Left lobe of liver (tissue), 2 donors: ENCODE measurements around the gene GYS1. TPM values are rescaled to one million over a fixed set of nuclear protein-coding genes. Genes with fewer than 3 reads are reported as not detected.
A peak's percentile ranks its signal among the peaks of the same experiment; 100 is the strongest.

Source experiments
- ATAC-seq: fragments of 200-7000 bp; cut with Tn5 transposase; one replicate; pipeline ENCODE4 v1.9.1; 2020; ENCODE audit warnings: mild to moderate bottlenecking, moderate library complexity
- DNase-seq: peaks from one replicate; pipeline ENCODE4 v3.0.0-alpha.2; 2020; ENCODE audit warnings: low spot score
- total RNA-seq: library from RNA; stranded (reverse); gene quantifications from one replicate; pipeline ENCODE4 v1.2.1, GENCODE V29; 2021
- donor health status: DM: no; HTN: no; CAD: no; lungs with moderate emphysema.
- donor health status: DM: no; HTN: yes; CAD: no.

GYS1 gene
- total RNA-seq, 1 donor from 2014 or later: 13.6 TPM

GRCh38 chr19:48991011-48991609 is 2.0 kb downstream of the GYS1 start:
- no peak for ATAC-seq
- DNase-seq: no peak

DNA sequence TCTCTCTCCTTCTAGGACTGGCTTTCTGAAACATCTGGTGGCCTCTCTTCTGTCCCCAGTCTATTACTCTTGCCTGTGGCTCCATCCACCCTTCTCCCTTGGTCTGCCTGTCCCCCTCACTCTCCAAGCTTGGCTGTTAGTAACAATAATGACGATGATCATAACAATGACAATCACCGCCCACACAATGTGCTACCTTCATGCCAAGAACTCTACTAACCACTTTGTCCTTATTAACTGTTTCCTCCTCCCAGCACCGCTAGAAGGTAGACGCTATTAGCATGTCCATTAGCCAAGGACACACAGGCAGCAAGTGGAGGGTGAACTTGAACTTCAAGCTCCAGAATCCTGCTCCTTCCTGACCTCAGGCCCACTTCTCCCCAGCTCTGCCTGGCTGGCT is 2.7 kb downstream of the GYS1 start:
- no peak for DNase-seq
- ATAC-seq: no peak

DNA sequence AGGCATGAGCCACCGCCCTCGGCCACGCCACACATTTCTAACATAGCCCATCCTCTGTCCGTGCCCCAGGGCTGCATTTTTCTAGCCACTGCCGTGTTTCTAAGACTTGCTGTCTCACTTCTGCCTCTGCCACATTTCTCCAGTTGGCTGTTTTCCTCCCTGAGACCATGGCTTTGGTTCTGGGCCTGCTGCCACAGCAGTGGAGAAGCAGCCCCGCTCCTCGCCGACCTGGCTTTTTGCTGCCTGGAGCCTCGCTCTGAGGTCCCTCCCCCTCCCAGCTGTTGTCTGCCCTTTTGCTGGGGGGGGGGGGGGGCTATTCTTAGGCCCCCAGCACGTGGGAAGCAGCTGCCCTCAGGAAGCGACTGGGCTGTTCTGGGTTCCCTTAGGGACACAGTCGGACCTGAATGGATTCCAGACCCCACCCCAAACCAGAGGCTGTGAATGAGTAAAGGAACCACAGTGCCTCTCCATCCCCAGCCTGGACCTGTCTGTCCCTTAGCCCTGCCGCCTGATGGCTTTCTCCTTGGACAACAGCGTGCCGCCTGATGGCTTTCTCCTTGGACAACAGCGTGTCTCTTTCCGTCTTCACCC is 3.3 kb downstream of the GYS1 start:
- ATAC-seq: no peak
- no peak for DNase-seq

DNA sequence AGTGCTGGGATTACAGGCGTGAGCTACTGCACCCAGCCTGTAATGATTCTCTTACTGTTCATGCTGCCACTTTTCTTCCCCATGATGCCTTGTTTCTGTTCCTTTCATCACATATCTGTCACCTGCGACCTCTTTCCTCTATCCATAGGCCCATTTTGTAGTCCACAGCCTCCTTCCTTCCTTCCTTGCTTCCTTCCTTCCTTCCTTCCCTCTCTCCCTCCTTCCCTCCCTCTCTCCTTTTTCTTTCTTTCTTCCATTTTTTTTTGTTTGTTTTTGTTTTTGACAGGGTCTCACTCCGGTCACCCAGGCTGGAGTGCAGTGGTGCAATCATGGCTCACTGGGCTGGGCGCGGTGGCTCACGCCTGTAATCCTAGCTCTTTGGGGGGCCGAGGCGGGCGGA is 4.2 kb downstream of the GYS1 start:
- no peak for DNase-seq
- no peak for ATAC-seq

- DNase-seq: no peak
- ATAC-seq: no peak
Measured at GRCh38 chr19:48988286-48988685, 4.8 kb downstream of the GYS1 start.

DNA sequence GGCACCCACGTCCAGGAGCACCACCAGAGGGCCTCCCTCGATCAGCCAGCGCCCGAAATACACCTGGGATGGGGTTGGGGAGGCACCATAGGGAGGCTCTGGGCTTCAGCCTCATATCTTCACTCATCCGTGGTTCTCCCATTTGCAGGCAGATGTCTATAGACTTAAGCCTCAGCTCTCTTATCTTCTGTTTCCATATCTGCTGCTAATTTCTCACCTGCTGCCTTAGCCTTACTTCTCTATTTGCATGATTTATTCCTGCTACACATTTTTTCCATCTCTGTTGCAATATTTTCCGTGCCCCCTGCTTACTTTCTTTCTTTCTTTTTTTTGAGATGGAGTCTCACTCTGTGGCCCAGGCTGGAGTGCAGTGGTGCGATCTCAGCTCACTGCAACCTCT is 5.8 kb downstream of the GYS1 start:
- DNase-seq: no peak
- no peak for ATAC-seq

DNA sequence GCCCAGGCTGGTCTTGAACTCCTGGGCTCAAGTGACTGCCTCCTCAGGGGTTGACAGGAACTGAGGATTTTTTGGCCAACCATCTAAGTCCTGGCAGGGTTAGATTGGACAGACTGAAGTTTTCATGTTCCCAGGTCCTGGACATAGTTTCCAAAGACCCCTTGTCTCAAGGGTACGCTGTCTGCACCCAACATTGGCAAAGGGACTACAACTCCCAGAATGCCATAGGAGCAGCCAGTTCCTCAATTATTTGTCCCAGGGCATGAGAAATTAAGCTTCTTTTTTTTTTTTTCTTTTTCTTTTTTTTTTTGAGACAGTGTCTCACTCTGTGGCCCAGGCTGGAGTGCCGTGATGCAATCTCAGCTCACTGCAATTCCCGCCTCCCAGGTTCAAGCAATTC is 6.9 kb downstream of the GYS1 start:
- DNase-seq: no peak
- ATAC-seq: no peak

DNA sequence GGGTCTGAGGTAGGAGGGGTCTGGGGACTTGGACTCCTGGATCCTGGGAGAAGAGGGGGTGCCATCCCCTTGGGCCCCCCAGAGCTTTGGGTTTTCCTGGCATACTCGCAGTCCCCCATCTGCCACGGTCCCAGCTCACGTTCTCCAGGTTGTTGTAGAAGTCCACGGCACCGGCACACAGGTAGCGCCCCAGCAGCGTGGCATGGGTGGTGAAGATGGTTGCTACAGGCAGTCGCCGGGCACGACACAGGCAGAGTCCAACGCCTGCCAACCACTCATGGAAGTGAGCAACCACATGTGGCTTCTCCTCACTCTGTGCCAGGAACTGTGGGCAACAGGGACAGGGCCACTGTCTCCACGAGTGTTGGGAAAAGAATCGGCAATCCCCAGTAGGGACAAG is 7.4 kb downstream of the GYS1 start:
- DNase-seq (no peak), ATAC-seq (no peak)

DNA sequence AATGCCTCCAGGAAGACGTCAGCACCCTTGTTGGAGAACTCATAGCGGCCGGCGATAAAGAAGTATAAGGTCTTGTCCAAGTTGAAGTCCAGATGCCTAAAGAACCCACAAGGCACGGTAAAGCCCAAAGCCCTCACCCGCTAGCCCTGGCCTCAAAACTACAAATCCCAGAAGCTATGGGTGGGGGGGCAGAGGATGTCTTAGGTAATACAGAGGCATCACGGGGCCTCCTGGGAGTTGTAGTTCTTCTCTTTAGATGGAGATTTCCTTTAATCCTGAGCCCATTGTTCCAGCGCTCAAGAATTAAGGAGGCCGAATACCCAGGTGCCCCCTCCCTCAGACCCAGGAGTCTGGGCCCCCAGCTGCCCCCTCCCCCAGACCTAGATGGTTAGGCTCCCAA is 10.8 kb downstream of the GYS1 start:
- ATAC-seq: no peak
- no peak for DNase-seq

DNA sequence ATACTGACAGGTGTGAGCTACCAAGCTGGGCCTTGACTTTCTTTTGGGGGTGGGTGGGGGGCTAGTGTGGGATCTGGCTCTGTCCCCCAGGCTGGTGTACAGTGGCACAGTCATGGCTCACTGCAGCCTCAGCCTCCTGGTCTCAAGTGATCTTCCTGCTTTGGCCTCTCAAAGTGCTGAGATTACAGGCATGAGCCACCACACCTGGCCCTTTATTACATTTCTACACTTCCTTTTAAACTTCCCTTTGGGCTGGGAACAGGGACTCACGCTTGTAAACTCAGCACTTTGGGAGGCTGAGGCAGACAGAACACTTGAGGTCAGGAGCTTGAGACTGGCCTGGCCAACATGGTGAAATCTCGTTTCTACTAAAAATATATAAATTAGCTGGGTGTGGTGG is 16.0 kb downstream of the GYS1 start:
- DNase-seq (no peak), ATAC-seq (no peak)

DNA sequence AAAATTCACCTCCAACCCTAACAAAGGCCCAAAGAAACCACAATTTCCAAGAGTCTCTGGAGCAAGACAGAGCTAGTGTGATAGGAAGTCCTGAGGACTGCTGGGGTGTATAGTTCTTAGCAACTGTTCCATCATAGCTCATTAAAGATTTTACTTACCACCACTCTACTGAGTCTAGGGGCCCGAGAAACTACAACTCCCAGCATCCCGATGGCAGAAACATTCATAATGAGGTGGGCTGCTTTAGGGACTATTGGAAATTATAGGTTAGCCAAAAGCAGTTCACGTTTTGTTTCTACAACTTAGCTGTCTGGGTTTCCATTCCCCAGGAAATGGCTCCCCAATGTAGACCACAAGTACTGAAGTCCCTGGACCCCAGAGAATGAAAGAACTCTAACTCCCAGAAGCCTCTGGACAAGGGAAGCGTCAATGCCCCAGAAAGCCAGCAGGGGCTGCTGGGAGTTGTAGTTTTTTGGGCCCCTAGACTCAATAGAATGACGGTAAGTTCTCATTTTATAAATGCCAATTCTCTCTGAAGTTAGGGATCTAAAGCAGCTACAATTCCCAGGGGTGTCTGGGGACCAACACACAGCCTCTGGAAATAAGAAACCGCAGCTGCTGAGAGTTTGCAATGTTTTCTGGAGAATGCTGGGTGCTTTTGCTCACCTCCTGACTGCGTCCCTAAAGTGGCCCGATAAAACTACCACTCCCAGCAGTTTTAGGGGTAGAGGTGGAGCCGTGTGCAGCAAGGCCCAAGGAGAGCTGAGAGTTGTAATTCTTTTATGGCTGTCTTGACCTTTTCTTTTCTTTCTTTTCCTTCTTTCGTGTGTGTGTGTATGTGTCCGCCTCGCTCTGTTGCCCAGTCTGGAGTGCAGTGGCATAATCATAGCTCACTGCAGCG is 16.9 kb downstream of the GYS1 start:
- DNase-seq (no peak), ATAC-seq (peak; percentile 54)

GRCh38 chr19:48970923-48971395 is 22.1 kb downstream of the GYS1 start:
- ATAC-seq: peak; percentile 38
- DNase-seq: peak; percentile 72

DNA sequence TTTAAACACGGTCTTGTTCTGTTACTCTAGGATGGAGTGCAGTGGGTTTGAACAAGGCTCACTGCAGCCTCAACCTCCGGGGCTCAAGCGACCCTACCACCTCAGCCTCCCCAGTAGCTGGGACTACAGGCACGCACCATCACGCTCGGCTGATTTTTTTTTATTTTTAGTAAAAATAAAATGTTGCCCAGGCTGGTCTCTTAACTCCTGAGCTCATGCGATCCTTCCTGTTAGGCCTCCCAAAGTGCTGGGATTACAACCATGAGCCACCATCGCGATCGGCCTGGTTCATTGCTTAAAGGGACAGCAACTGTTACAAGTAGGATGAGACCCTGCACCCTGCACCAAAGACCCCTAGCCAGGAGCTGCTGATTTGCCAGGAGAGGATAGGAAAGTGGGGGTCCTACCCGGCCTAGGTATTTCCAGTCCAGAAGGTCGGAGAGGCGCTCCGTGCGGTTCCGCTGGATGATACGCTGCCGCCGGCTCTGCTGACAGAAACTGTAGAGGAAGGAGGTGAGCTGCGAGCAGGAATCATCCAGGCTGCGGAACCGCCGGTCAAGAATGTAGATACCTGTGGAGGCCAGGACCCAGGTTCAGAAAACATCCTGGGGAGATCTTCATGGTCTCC is 22.9 kb downstream of the GYS1 start:
- no peak for DNase-seq
- no peak for ATAC-seq

DNA sequence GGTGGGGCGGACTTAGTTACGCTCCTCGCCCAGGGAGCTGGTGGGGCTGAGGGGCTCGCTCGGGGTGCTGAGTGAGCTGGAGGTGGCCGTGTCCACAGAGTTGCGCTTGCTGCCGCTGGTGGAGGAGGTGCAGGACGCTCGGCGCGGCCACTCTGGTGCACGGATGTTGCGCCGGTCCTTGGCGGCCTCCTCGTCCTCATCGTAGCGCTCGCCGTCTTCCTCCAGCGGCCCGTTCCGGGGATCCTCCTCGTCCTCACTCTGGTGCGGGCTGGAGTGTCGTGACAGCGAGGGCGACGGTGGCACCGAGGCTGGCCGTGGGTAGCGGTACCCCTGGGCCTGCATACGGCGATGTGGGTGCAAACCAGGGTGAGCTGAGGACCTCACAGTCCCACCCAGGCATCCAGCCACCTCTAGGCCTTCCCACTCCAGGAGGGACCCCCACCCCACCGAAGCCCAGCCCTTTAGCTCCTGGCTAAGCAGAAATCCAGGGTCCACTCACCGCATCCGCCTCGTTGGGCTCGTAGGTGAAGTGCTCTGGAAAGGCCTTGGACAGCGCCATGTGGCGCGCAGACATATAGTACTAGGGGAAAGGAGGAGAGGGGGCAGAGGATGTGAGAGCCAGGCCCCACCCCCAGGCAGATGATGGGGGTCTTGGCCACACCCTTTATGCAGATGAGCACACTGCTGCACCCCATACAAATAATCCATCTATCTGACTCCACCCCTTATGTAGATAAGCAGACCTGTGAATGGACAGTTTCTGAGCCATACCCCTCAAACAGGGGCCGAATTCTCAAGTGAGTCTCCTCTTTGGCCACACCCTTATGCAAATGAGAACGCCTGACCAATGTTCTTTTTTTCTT is 23.6 kb downstream of the GYS1 start:
- peak; percentile 53 for DNase-seq
- no peak for ATAC-seq

- DNase-seq (peak; percentile 78), ATAC-seq (peak; percentile 23)
Measured at GRCh38 chr19:48968813-48969218, 24.3 kb downstream of the GYS1 start.

- ATAC-seq (peak; percentile 1), DNase-seq (peak; percentile 59)
Measured at GRCh38 chr19:48968179-48968661, 24.9 kb downstream of the GYS1 start.

GRCh38 chr19:48967346-48968178 is 25.5 kb downstream of the GYS1 start:
- DNase-seq (peak; percentile 75), ATAC-seq (peak; percentile 19)

DNA sequence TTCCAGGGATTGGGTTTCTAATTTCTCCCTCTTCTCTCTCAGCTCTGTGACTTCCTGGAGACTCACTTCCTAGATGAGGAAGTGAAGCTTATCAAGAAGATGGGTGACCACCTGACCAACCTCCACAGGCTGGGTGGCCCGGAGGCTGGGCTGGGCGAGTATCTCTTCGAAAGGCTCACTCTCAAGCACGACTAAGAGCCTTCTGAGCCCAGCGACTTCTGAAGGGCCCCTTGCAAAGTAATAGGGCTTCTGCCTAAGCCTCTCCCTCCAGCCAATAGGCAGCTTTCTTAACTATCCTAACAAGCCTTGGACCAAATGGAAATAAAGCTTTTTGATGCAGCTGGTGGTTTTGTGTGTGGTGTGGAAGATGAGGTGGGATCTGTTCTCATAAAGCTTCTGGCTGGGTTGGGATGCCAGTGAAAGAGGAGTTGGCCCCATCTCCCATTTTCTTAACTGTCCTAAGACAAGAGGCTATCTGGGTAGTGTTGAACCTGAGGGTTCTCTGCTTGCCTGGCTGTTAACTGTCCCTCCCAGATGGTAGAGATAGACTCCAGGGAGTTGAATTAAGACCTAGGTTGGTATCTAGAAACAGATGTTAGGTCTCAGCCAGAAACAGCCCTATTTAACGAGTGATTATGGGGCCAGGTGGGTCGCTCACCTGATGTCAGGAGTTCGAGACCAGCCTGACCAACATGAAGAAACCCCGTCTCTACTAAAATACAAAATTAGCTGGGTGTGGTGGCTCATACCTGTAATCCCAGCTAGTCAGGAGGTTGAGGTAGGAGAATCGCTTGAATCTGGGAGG is 26.4 kb downstream of the GYS1 start:
- no peak for DNase-seq

More for the DNA sequence above, 26.4 kb downstream of the GYS1 start:
- ATAC-seq: no peak
